OCI-LY1 (cell line): ENCODE data around the gene SENP1.

Experiments
- EZH2 ChIP-seq: fragments of 200-600 bp; sonication (generic), shearing (Covaris generic); IDR thresholded peaks from 2 replicates; pipeline ENCODE4 v1.8.0; 2017; ENCODE audit warnings: borderline replicate concordance, mixed run types, mild to moderate bottlenecking, antibody characterized with exemption, low read length, moderate library complexity, mixed read lengths
- TF ChIP-seq, protein P1 (sequence below): fragments of 200-600 bp; sonication (generic), shearing (Covaris generic); IDR thresholded peaks from 2 replicates; pipeline ENCODE4 v1.5.1; 2017; ENCODE audit warnings: mild to moderate bottlenecking, antibody characterized with exemption, low read length, moderate library complexity, mixed read lengths

DNA sequence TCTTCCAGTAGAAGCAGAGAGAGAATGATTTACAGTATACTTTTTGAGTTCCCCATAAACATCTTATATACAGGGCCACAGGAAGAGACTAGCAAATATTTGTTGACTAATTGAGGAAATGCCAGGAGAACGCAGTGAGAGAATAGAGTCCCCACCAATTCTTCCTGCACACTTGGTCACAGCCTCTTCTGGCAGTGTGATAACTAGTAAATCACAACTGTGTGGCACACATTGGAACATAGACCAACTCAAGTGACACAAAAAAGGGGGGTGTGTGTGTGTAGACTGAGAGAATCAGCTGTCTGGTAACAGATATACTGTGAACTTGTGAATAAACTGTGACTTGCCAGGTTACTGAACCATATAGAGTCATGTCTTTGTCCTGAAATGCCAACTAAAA is 23.5 kb upstream of the SENP1 start:
- TF ChIP-seq, protein P1, sequence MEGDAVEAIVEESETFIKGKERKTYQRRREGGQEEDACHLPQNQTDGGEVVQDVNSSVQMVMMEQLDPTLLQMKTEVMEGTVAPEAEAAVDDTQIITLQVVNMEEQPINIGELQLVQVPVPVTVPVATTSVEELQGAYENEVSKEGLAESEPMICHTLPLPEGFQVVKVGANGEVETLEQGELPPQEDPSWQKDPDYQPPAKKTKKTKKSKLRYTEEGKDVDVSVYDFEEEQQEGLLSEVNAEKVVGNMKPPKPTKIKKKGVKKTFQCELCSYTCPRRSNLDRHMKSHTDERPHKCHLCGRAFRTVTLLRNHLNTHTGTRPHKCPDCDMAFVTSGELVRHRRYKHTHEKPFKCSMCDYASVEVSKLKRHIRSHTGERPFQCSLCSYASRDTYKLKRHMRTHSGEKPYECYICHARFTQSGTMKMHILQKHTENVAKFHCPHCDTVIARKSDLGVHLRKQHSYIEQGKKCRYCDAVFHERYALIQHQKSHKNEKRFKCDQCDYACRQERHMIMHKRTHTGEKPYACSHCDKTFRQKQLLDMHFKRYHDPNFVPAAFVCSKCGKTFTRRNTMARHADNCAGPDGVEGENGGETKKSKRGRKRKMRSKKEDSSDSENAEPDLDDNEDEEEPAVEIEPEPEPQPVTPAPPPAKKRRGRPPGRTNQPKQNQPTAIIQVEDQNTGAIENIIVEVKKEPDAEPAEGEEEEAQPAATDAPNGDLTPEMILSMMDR = no peak
- no peak for TF ChIP-seq EZH2
